Astrocyte (in vitro differentiated cells and primary cell): ENCODE data around the gene PPP2R3A. TPM values are rescaled to one million over a fixed set of nuclear protein-coding genes. Genes with fewer than 3 reads are reported as not detected.

Source experiments
- DNase-seq: peaks from one replicate; pipeline ENCODE4 v3.0.0-alpha.2; 2010; ENCODE audit warnings: low read depth
- FAIRE-seq: peaks from 2 replicates; lab custom pipeline; 2011; peaks lifted over from hg19 to GRCh38; lab: Jason Lieb, UNC
- H2AFZ ChIP-seq: 2 replicates; pipeline ENCODE4 v1.6.0; 2012; ENCODE audit warnings: low read depth, low read length, inconsistent platforms
- H3K27ac ChIP-seq: 2 replicates; pipeline ENCODE4 v1.5.1; 2011; ENCODE audit warnings: low read depth, low read length, inconsistent platforms
- H3K27me3 ChIP-seq: 2 replicates; pipeline ENCODE4 v1.6.0; 2011; ENCODE audit warnings: low read length, inconsistent platforms; ENCODE audit not compliant: insufficient read depth
- H3K36me3 ChIP-seq: 2 replicates; pipeline ENCODE4 v1.5.1; 2011; ENCODE audit warnings: low read length, inconsistent platforms; ENCODE audit not compliant: insufficient read depth
- H3K4me1 ChIP-seq: 2 replicates; pipeline ENCODE4 v1.5.1; 2011; ENCODE audit warnings: low read length, inconsistent platforms; ENCODE audit not compliant: insufficient read depth
- H3K4me2 ChIP-seq: 2 replicates; pipeline ENCODE4 v1.6.0; 2012; ENCODE audit warnings: low read length, inconsistent platforms
- H3K4me3 ChIP-seq: 2 replicates; pipeline ENCODE4 v1.5.1; 2011; ENCODE audit warnings: low read depth, mild to moderate bottlenecking, low read length, inconsistent platforms; ENCODE audit not compliant: insufficient read depth
- H3K79me2 ChIP-seq: 2 replicates; pipeline ENCODE4 v1.6.0; 2012; ENCODE audit warnings: mild to moderate bottlenecking, low read length, inconsistent platforms; ENCODE audit not compliant: insufficient read depth
- H3K9ac ChIP-seq: 2 replicates; pipeline ENCODE4 v1.6.0; 2012; ENCODE audit warnings: mild to moderate bottlenecking, low read length, inconsistent platforms
- H3K9me3 ChIP-seq: 2 replicates; pipeline ENCODE4 v1.5.1; 2012; ENCODE audit warnings: low read depth, mild to moderate bottlenecking, low read length, inconsistent platforms; ENCODE audit not compliant: insufficient read depth
- H4K20me1 ChIP-seq: 2 replicates; pipeline ENCODE4 v1.6.0; 2012; ENCODE audit warnings: low read length, inconsistent platforms; ENCODE audit not compliant: insufficient read depth
- H3K27ac Mint-ChIP-seq: one replicate; pipeline ENCODE4 v1.8.0; 2021; ENCODE audit warnings: mild to moderate bottlenecking, mixed read lengths; ENCODE audit not compliant: unreplicated experiment
- H3K27me3 Mint-ChIP-seq: one replicate; pipeline ENCODE4 v1.8.0; 2021; ENCODE audit warnings: low read depth, mixed read lengths; ENCODE audit not compliant: unreplicated experiment
- H3K36me3 Mint-ChIP-seq: one replicate; pipeline ENCODE4 v1.8.0; 2021; ENCODE audit warnings: low read depth, mixed read lengths; ENCODE audit not compliant: unreplicated experiment
- H3K4me1 Mint-ChIP-seq: one replicate; pipeline ENCODE4 v1.8.0; 2021; ENCODE audit warnings: low read depth, mixed read lengths; ENCODE audit not compliant: unreplicated experiment
- H3K4me3 Mint-ChIP-seq: one replicate; pipeline ENCODE4 v1.8.0; 2021; ENCODE audit warnings: mild to moderate bottlenecking, moderate library complexity, mixed read lengths; ENCODE audit not compliant: unreplicated experiment
- H3K9me3 Mint-ChIP-seq: one replicate; pipeline ENCODE4 v1.8.0; 2021; ENCODE audit warnings: mild to moderate bottlenecking, mixed read lengths; ENCODE audit not compliant: unreplicated experiment
- EZH2 ChIP-seq: IDR thresholded peaks from 2 replicates; pipeline ENCODE4 v1.6.1; 2012; ENCODE audit warnings: mild to moderate bottlenecking, low read length, inconsistent platforms; ENCODE audit not compliant: insufficient read depth
- total RNA-seq: library from RNA; stranded (reverse); gene quantifications from 2 replicates; pipeline ENCODE4 v1.2.1, GENCODE V29; 2021
- TF ChIP-seq, protein P1 (sequence below): IDR thresholded peaks from 2 replicates; pipeline ENCODE4 v1.5.1; 2011; ENCODE audit warnings: low read depth, mild to moderate bottlenecking, inconsistent platforms, low read length, moderate library complexity; ENCODE audit not compliant: insufficient read depth

The PPP2R3A gene
- total RNA-seq, 1 donor from 2014 or later, result 18.7 TPM

- H3K4me3 ChIP-seq, result peak overlapping the region; percentile 87
- FAIRE-seq, result no peak
These were observed 2.3 kb downstream of the PPP2R3A start for GRCh38 chr3:135967867-135968266.

GRCh38 chr3:135970506-135971116 lies 5.1 kb downstream of the PPP2R3A start:
- Mint-ChIP-seq H3K9me3 (no peaks in the 10 kb centered on the region), H3K36me3 (no peaks in the 10 kb centered on the region), H3K27ac (peak overlapping the region; percentile 26), H3K4me3 (no peak overlapping the region), H3K4me1 (peaks cover 51% of the 10 kb centered on the region), H3K27me3 (no peaks in the 10 kb centered on the region)
- TF ChIP-seq EZH2, result no peak
- peak overlapping the region; percentile 36 for H3K4me2 ChIP-seq
- H3K4me1 ChIP-seq, result peaks cover 29% of the 10 kb centered on the region
- no peaks in the 10 kb centered on the region for H3K9me3 ChIP-seq
- FAIRE-seq (no peak), DNase-seq (peak; percentile 27)
- no peak overlapping the region for H2AFZ ChIP-seq
- H3K4me3 ChIP-seq, result no peak overlapping the region
- H4K20me1 ChIP-seq, result peaks cover 39% of the 10 kb centered on the region
- no peak overlapping the region for H3K9ac ChIP-seq
- peak overlapping the region; percentile 4 for H3K27ac ChIP-seq
- H3K79me2 ChIP-seq, result peaks cover 96% of the 10 kb centered on the region
- H3K27me3 ChIP-seq, result no peaks in the 10 kb centered on the region
- H3K36me3 ChIP-seq, result no peaks in the 10 kb centered on the region

More at GRCh38 chr3:135967867-135968266, 2.3 kb downstream of the PPP2R3A start:
- no peak for TF ChIP-seq EZH2
- TF ChIP-seq, protein P1, sequence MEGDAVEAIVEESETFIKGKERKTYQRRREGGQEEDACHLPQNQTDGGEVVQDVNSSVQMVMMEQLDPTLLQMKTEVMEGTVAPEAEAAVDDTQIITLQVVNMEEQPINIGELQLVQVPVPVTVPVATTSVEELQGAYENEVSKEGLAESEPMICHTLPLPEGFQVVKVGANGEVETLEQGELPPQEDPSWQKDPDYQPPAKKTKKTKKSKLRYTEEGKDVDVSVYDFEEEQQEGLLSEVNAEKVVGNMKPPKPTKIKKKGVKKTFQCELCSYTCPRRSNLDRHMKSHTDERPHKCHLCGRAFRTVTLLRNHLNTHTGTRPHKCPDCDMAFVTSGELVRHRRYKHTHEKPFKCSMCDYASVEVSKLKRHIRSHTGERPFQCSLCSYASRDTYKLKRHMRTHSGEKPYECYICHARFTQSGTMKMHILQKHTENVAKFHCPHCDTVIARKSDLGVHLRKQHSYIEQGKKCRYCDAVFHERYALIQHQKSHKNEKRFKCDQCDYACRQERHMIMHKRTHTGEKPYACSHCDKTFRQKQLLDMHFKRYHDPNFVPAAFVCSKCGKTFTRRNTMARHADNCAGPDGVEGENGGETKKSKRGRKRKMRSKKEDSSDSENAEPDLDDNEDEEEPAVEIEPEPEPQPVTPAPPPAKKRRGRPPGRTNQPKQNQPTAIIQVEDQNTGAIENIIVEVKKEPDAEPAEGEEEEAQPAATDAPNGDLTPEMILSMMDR, result no peak
- no peak overlapping the region for H2AFZ ChIP-seq
- Mint-ChIP-seq H3K4me1 (peaks cover 32% of the 10 kb centered on the region), H3K36me3 (no peaks in the 10 kb centered on the region), H3K4me3 (peak overlapping the region; percentile 89), H3K27me3 (no peaks in the 10 kb centered on the region), H3K27ac (no peak overlapping the region), H3K9me3 (no peaks in the 10 kb centered on the region)
- H3K9me3 ChIP-seq, result no peaks in the 10 kb centered on the region
- H3K9ac ChIP-seq, result peak overlapping the region; percentile 93
- no peak for DNase-seq
- H3K27ac ChIP-seq, result no peak overlapping the region
- H3K4me2 ChIP-seq, result peak overlapping the region; percentile 92
- H3K79me2 ChIP-seq, result peaks cover 68% of the 10 kb centered on the region
- H3K4me1 ChIP-seq, result peaks cover 22% of the 10 kb centered on the region
- peaks cover 18% of the 10 kb centered on the region for H4K20me1 ChIP-seq
- H3K27me3 ChIP-seq, result no peaks in the 10 kb centered on the region
- H3K36me3 ChIP-seq, result no peaks in the 10 kb centered on the region

DNA sequence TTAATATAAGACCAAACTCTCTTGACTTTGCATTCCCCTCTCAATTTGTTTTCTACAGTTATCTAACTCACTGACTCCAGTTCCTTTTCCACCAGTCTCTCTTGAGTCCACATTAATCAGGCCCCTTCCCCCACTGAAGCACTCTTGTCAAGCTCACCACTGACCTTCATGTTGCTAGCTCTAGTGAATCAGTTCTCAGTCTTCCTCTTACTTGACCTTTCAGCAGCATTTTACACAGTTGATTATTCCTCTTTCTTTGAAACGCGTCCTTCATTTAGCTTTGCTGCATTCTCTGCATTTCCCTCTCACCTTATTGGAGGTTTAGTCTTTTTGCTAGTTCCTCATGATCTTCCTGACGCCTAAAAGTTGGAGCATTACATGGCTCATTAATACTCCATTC lies 8.3 kb downstream of the PPP2R3A start:
- no peak overlapping the region for H3K27ac Mint-ChIP-seq
- no peak overlapping the region for H2AFZ ChIP-seq
- FAIRE-seq (no peak), DNase-seq (no peak)
- H3K9me3 ChIP-seq, result no peaks in the 10 kb centered on the region
- no peaks in the 10 kb centered on the region for H3K27me3 Mint-ChIP-seq
- no peak overlapping the region for H3K4me3 ChIP-seq
- no peaks in the 10 kb centered on the region for H3K27me3 ChIP-seq
- peak overlapping the region; percentile 63 for H3K4me3 Mint-ChIP-seq
- peaks cover 98% of the 10 kb centered on the region for H3K79me2 ChIP-seq
- no peak overlapping the region for H3K27ac ChIP-seq
- peaks cover 40% of the 10 kb centered on the region for H3K4me1 Mint-ChIP-seq
- peak overlapping the region; percentile 28 for H3K4me2 ChIP-seq
- no peak overlapping the region for H3K9ac ChIP-seq
- peaks cover 37% of the 10 kb centered on the region for H4K20me1 ChIP-seq
- peaks cover 10% of the 10 kb centered on the region for H3K4me1 ChIP-seq
- no peaks in the 10 kb centered on the region for H3K9me3 Mint-ChIP-seq
- H3K36me3 ChIP-seq, result no peaks in the 10 kb centered on the region
- no peak for TF ChIP-seq EZH2
- TF ChIP-seq, protein P1, result no peak
- H3K36me3 Mint-ChIP-seq, result no peaks in the 10 kb centered on the region
